HG02763 (cell line): ENCODE results near the gene ZNF750.

Experiments used
- ATAC-seq: cut with Tn5 transposase; IDR thresholded peaks from one replicate; pipeline ENCODE4 v1.9.1; 2021; ENCODE audit warnings: mild to moderate bottlenecking, moderate library complexity; ENCODE audit not compliant: unreplicated experiment

The ZNF750 gene

DNA sequence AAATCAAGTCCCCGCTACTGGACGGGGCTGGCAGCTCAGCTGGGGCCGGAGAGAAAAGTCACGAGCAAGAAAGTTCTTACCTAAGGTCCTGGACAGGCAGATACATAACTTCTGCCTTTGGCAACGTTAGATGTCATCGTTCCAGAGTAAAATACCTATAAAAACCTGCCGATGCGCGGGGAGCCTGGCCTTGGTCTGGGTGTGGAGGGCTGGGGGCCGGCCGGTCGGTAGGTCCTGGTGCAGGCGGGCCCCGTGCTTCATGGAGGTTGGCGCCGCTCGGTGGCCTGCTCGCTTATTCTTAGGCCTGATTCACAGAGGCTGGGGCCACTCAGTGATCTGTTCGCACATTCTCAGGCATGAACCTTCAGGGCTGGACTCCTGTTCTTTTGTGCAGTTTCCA lies 33.7 kb upstream of the ZNF750 start:
- no peak for ATAC-seq

DNA sequence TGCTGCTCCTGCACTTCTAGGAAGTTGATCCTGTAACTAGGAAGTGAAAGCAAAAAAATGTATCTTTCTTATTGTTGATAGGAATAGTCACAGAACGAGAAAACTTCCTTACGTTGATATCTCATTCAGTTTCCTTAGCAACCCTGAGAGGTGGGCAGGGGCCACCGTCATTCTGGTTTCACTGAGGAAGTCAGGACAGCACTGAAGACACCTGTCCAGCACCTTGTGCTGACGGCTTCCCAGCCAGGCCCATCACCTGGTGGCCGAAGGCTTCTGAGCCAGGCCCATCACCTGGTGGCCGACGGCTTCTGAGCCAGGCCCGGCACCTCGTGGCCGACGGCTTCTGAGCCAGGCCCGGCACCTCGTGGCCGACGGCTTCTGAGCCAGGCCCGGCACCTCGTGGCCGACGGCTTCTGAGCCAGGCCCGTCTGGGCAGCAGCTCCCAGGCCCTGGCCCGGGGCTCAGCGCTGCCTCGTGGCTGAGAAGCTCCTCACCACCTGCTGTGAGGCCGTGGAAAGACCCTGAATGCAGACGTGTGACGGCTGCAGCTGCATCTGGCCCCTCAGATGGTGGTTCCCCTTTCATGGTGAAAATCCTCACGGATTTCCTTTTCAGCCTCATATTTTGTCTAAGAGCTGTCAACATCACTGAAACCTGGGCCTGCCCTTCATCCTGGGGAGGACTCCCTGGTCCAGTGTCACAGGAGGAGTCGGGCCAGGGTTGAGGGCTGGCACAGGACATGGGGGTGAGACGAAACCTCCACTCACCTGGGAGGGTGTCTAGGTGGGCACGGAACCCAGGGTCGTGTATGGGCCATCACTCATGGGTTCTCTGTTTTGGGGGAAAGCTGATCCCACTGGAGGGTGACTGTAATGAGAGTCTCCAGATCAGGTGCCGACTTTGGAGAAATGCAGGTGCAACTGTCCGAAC lies 33.0 kb upstream of the ZNF750 start:
- no peak for ATAC-seq

DNA sequence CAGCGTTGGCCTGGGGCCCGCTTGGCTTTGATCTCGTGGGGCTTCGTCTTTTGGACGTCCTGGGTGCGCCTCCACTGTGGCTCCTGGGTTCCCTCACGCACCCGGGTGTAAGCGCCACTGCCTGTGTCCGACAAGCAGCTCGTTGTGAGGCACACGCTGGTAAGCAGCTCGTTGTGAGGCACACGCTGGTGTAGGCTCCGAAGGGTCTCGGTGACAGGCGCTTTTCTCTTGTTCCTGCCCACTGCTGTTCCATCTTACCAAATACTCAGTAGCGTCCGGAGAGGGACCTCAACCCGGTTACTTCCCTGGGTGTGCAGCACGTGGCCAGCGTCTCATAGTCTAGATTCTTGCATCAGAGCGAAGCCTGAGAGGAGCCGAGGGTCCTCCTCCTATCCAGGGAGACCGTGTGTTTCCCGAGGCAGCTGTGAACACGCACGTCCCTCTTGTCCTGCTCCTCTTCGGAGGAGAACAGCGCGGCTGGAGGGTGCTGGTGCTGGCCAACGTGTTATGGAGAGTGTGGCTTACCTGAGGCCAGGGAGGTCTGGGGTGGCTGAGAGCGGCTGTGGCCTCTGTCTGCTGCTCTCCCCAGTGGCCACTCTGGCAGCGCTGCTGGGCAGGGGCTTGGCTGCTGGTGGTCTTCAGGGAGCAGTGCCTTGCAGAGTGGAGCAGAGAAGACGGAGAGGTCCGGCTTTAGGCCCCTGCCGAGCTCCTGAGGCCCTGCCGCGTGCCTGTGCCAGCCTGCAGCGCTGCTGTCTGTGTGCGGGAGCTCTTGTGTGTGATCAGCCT lies 32.1 kb upstream of the ZNF750 start:
- no peak for ATAC-seq

DNA sequence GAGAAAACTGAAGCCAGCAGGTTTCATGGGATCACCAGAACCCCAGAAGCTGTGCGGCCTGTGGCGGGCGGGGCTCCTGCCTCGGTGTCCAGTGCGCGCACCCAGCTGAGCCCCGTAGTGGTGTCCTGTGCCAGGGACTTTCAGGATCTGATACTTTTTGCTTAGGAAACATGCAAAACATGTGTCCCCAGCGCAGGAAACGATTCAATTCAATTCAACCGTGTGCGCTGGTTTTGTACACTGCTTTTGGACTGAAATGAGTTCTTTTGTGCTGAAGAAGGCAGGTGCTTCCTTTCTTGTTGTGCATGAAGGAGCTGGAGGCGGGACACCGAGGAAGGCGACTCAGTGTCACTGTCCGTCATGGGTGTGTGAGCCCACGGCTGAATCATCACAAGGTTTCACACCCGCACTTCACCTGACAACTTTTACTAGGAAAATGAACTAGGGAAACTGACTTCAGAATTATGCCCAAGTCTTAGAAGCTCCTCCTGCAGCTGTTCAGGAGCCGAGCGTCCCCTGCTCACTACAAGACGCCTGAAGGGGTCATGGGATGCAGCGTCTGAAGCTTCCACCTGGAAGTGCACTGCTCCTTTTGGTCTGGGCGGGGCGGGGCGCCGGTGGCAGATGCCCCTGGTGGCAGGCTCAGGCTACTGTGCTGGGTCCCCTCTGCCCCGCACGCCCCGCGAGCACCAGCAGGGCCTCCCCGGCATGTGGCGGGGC lies 31.4 kb upstream of the ZNF750 start:
- ATAC-seq: peak; percentile 46

DNA sequence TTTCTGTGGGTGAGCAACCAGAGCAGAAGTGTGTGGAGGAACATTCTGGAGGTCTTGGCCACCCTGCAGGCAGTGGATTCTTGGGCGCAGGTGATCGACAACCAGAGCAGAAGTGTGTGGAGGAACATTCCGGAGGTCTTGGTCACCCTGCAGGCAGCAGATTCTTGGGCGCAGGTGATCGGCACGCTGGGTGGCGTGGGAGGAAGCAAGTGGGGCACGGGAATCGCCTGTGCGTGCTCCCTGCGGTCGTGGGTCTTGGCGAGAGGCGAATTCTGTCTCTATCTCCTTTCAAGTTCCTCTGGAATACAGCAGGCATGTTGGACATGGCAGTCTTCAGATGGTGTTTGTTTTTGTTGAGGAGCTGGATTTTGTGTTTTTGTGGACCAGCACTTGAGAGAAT lies 30.7 kb upstream of the ZNF750 start:
- ATAC-seq: no peak

DNA sequence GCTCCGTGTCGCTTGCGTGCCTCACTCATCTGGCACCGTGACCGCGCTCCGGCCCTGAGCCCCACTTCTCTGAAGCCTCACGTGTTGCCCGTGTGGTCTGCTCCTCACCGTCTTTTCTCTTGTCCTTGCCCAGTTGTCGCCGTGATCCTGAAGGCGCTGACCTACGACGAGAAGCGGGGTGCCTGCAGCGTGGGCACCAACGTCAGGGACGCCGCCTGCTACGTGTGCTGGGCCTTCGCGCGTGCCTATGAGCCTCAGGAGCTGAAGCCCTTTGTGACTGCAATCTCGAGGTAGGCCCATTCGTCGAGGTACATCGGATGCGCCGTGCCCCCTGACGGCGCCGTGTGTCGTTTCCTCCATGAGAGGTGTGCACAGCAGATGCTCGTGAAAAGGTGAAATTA lies 30.3 kb upstream of the ZNF750 start:
- ATAC-seq: no peak

DNA sequence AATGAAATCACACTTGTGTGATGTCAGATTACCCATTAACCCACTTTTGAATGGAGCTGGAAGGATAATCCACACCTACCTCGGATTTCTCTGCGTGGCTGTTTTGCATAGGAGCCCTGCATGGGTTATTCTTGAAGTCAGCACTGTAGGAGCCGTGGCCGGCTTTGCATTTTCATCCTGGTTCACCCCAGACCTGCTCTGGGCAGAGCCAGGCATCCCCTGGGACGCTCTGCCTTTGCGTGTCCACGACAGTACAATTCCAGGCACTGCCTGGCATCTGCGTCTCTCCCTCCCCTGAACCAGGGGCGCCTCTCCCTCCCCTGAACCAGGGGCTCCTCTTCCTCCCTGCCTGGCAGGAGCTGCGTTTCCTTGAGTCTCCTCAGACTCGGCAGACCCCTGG lies 29.7 kb upstream of the ZNF750 start:
- ATAC-seq: no peak

DNA sequence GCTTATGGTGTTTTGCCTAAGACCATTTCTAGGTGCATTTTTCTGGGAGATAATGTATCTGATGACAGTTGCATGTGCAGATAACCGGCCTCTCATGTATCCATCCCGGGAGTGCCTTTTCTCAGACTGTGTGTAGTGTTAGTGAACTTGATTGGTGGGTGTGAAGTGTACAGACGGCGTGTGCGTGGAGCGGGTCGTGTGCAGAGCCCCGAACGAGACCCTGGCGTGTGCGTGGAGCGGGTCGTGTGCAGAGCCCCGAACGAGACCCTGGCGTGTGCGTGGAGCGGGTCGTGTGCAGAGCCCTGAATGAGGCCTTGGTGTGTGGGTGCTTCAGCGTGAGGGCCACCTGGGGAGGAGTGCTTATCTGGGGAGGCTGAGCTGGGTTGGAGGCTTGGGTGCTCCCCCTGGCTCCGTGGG lies 28.9 kb upstream of the ZNF750 start:
- no peak for ATAC-seq

DNA sequence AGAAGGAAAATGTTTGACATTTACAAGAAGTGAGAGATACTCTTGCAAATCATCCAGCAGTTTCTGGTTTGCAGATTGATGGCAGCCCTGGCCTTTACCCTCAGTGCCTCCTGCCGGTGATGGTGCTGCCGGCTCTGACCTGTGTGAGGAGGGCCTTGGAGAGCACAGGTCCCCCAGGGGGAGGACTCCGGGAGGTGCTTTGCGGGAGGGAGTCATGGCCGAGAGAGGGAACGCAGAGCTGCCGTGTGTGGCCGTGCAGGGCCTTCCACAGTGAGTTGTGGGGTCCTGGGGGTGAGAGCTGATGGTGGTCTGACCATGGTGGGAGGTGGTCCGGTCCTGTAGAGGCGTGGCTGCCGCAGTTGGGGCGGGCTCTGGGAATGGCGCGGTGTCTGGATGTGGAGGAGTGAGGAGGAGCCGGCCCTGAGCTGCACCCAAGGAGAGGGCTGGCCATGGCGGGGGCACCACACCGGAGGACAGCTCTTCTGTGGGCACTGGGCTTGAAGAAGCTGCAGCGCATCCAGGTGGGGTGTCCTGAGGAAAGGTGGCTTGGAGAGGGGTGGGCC lies 28.0 kb upstream of the ZNF750 start:
- no peak for ATAC-seq

DNA sequence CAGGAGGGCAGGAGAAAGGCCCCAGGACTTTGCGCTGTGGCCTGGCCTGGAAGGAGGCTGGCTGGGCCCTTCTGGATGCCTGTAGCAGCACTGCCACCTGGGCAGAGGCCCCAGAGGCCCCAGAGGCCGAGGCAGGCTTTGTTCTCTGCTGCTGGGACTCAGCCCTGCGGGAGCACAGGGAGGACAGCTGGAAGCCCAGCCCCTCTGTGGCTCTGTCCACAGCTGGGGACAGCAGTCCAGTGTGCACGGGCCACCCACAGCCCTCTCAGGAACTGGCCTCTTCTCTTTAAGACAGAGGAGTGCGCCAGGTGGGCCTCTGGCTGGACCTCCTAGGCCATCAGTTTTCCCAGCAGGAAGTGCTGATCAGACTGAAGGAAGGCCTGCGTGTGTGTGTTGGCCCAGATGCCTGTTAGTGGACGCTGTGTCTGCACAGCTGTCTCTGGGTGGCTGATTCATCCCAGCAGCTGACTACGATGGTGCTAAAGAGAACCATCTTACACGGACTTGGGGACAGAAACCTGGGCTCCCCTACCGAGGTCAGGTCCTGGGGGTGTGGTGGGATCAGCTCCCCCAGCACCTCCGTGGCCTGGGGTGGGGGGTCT lies 26.9 kb upstream of the ZNF750 start:
- no peak for ATAC-seq

DNA sequence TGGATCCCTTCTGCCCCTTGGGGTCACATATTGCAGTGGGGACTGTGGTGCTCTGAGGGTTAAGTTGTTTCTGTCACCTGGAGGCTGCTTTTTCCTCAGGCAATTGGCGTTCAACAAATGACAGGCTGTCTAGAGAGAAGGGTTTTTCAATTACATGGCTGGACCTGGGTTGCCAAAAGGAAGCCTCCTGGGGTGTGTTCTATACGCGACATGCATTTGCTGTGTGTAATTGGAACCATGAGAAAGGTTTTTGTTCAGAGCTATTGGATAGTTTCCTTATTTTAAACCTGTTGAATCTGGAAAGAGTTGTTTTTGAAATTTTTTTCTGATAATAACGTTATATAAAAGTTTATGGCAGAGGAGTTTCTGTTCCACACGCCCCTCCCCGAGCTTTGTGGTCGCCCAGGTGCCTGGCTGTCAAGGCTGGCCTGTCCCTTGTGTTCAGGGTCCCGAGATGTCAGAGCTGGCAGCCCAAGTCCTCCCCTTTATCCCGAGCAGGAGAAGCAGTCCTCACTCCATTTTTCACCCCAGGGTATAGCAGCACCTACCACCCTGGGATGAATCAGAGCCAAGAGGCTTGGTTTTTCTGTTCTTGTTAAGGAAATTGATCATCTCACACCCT lies 26.1 kb upstream of the ZNF750 start:
- no peak for ATAC-seq

DNA sequence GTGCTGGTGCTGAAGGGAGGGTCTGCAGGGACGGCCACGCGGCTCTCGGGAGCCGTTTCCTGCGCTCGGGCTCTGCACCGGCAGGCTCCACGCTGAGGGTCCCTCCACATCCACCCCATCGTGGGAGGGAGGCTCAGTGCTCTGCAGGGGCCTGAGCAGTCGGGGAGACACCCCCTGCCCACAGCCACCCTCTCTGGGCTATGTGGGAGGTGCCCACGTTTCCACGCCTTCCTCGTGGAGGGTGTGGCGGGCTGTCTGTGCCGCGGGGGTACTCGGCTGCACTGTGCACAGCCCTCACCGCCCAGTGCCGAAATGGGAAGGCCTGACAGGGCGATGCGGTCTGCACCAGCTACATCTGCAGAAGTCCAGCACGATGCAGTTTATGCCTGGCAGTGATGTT lies 25.5 kb upstream of the ZNF750 start:
- no peak for ATAC-seq

DNA sequence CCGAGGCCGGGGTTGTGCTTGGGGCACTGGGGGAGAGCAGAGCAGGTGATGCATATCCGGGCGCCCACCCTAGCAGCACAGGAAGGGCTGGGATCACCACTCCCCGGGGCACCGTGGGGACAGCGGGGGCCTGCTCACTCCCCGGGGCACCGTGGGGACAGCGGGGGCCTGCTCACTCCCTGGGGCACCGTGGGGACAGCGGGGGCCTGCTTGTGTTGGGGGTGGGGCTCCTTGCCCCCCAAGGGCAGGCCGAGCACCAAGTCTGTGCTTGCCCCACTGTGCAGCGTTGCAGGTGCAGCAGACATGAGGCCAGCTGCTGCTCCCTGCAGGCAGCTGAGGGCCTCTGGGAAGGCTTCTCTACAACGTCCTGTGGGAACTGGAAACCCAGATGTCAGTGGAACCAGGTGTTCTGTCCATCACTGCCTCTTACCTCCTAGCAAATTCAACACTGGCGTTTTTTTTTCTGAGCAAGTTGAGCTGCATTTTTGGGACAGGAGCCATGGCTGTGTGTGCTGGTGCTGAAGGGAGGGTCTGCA lies 25.0 kb upstream of the ZNF750 start:
- no peak for ATAC-seq

DNA sequence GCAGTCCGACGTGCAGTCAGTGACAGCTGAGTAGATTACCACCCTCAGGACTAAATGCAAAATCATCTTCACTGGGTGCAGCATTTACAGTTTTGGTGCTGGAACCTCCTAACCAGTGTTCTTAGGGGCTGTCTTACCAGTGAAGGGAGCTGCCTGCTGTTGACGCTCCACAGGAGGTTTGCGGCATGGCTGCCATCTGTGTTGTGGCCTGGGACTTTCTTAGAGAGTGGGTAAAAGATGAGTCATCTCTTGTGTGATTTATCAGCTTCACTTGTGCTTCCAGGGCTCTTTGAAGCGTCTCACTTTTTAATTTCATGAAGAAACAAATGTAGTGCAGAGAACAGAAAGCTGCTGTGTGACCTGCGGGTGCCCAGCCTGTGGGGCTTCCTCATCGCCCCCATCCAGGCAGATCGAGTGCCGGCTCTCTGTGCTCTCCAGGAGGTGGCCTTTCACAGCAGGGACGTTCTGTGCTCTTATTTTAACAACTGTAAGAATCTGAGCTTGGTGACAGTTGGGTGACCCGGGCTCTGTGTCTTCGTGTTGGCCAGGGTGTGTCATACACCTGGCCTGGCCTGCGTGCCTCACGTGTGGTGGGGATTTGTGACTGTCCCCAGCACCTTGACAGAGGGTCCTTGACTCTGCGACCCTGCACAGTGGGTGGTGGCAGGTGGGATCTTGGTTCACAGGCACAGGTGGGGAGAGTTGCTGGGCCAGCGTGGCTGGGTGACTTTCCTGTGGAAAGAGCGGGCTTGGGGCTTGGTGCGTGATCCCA lies 24.3 kb upstream of the ZNF750 start:
- ATAC-seq: peak; percentile 73

DNA sequence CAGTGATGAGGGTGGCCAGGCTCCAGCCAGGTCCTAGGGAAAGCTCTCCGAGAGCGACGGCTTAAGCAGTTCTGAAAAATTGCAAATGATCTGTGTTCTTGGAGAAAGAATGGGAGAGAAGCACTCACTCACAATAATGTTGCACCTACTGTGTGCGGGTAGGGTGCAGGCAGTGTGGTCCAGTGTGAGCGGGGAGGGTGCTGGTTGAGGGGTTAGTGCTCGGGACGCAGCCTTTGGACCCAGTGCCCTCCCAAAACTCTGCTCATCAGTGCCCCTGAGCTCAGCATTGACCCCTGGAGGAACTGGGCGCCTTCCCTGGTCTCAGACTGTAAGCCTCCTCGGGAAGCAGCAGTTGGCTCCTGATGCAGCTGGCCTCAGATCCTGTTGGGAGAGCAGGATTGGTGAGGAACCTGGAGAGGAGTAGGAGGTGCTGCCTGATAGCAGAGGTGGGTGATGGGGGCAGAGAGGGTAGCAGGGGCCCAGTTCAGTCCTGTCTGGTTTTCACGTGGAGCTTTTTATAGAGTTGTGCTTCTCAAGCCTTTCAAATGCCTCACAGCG lies 23.6 kb upstream of the ZNF750 start:
- ATAC-seq: no peak

DNA sequence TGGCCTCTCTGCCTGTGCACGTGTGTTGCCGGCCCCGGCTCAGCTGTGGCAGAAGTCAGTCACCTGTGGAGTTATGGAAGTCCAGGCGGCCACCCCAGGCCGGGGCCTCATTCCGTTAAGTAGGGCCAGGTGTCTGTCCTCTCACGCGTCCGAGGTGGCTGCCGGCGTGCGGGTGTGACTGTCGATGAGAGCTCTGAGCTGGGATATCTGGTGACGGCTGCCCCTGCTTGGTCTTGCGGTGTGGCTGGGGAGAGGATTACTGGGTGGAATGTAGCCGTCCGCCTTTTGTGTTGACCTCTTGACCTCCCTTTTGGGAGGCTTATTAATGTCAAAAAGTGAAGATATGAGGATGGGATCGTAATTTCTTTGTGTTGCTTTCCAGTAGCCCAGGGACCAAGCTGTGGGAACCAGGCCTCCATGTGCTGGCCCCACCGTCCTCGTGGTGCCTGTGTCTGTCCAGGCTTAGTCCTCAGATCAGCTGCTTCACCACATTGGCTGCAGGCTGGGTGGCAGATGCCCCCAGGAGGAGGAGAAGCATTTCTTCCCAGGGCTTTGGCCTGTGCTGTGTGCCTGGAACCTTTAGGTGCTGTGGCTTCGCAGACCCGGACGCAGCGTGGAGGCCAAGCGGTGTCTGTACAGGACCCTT lies 23.0 kb upstream of the ZNF750 start:
- ATAC-seq: no peak

DNA sequence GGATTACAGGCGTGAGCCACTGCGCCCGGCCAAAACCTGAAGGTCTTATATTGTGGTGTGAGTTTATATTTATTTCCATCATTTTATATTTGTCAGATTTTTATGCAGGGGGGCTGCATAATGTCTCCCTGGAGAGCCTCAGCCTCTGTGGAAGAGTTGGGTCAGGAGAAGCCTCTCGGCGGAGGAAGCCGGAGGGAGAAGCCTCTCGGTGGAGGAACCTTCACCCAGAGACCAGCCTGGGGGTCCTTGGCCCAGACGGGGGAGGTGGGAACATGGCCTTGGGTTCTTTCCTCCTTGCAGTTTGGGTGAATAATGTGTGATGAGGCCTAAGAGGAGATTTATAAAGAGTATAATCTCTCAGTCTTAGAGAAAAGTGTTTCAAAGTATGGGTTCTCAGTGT lies 22.4 kb upstream of the ZNF750 start:
- no peak for ATAC-seq

DNA sequence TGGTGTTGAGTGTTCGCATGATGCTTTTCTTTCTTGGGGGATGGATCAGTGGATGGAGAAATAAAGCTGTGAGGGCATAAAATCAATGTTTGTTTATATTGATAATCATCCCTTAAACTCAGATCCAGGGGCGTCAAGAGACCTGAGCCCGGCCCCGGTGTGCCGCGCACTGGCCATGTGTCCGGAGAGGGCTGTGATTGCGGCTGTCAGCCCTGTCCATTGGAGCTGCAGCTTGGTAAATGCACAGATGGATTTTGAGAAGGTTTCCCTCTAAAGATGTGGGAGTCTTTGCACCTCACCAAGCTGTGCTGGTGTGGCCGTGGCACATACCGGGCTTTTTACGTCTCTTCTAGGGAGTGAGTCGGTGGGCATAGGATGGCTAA lies 21.6 kb upstream of the ZNF750 start:
- no peak for ATAC-seq
